HUES64 (cell line): ENCODE measurements around the gene ANKRD13D.

ENCODE experiments used
- H3K27ac ChIP-seq: 2 replicates; pipeline ENCODE4 v1.7.0; 2013; ENCODE audit warnings: low read depth, low read length, inconsistent platforms
- H3K27me3 ChIP-seq: 2 replicates; pipeline ENCODE4 v1.6.1; 2013; ENCODE audit warnings: mild to moderate bottlenecking, low read length; ENCODE audit not compliant: insufficient read depth
- H3K36me3 ChIP-seq: 2 replicates; pipeline ENCODE4 v1.6.1; 2013; ENCODE audit warnings: mild to moderate bottlenecking, low read length; ENCODE audit not compliant: insufficient read depth
- H3K4me1 ChIP-seq: 2 replicates; pipeline ENCODE4 v1.6.1; 2013; ENCODE audit warnings: mild to moderate bottlenecking, low read length, moderate library complexity; ENCODE audit not compliant: insufficient read depth
- H3K4me3 ChIP-seq: 2 replicates; pipeline ENCODE4 v1.5.1; 2013; ENCODE audit warnings: mild to moderate bottlenecking, low read length, moderate library complexity
- H3K9ac ChIP-seq: 2 replicates; pipeline ENCODE4 v1.6.1; 2013; ENCODE audit warnings: mild to moderate bottlenecking, low read depth, low read length
- H3K9me3 ChIP-seq: 2 replicates; pipeline ENCODE4 v1.6.1; 2013; ENCODE audit warnings: low read depth, low read length; ENCODE audit not compliant: insufficient read depth
- WGBS: fragments of 150-250, 120-280 bp; methylation state at CpG from one replicate; pipeline ENCODE4 v1.1.7; 2013; ENCODE audit warnings: missing lambda C conversion rate; 5-methylcytosine and 5-hydroxymethylcytosine counted together

ANKRD13D gene

GRCh38 chr11:67301951-67302516 is 12.9 kb downstream of the ANKRD13D start:
- Histone ChIP-seq H3K27ac (peak overlapping the region; percentile 86; the same call in 1 of the 2 replicates), H3K4me1 (peaks cover 16% of the 10 kb centered on the region), H3K27me3 (peaks cover 11% of the 10 kb centered on the region), H3K36me3 (peaks cover 26% of the 10 kb centered on the region), H3K9ac (peak overlapping the region; percentile 55), H3K9me3 (no peaks in the 10 kb centered on the region), H3K4me3 (peak overlapping the region; percentile 78)
- WGBS = 14% methylated on average over 15 of the region's 15 CpGs

- peaks cover 16% of the 10 kb centered on the region for H3K4me1 ChIP-seq
- H3K27me3 ChIP-seq = peaks cover 11% of the 10 kb centered on the region
- peak overlapping the region; percentile 86; the same call in 1 of the 2 replicates for H3K27ac ChIP-seq
- H3K36me3 ChIP-seq = peaks cover 26% of the 10 kb centered on the region
- peak overlapping the region; percentile 61 for H3K9ac ChIP-seq
- 3% methylated on average over 23 of the region's 23 CpGs for WGBS
- peak overlapping the region; percentile 78 for H3K4me3 ChIP-seq
- no peaks in the 10 kb centered on the region for H3K9me3 ChIP-seq
These were observed 13.5 kb downstream of the ANKRD13D start for GRCh38 chr11:67302571-67303131.

DNA sequence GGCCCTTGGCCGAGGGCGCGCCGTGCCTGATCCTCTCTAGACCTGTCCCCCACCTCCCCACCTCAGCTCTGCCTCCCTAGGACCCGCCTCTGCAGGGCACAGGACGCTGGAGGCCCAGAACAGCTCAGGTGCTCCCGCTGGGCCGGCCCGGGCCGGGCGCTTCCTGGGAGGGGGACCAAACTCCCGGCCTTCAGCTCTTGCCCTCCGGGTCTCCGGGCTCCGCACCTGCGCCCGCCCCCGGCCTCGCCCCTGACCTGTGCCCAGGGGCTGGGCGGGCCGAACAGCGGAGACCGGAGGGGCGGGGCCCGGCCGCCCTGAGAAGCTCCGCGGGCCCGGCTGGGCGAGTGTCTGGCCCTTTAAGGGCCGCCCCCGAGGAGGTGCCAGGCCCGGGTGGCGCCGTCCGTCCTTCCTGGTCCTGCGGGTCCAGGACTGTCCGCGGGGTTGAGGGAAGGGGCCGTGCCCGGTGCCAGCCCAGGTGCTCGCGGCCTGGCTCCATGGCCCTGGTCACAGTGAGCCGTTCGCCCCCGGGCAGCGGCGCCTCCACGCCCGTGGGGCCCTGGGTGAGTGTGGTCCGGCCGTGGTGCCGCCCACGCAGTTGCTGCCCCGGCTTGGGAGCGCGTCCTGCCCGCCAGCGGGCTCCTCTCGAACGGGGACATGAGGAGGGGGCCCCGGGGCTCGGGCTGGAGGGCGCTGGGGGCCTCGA is 14.2 kb downstream of the ANKRD13D start, which contains the start of gene SSH3:
Gene SSH3, plus strand, starts transcription at position 399 of the 703 bp plus-strand sequence. Its CDS starts 96 bp downstream, at position 495.
- H3K36me3 ChIP-seq = peaks cover 24% of the 10 kb centered on the region
- H3K4me1 ChIP-seq = peaks cover 16% of the 10 kb centered on the region
- WGBS = 1% methylated on average over 65 of the region's 65 CpGs
- peak within 1 kb of the TSS; percentile 78 for H3K4me3 ChIP-seq
- H3K27me3 ChIP-seq = peaks cover 11% of the 10 kb centered on the region
- peak within 1 kb of the TSS; percentile 86; the same call in 1 of the 2 replicates for H3K27ac ChIP-seq
- H3K9ac ChIP-seq = peak within 1 kb of the TSS; percentile 61
- no peaks in the 10 kb centered on the region for H3K9me3 ChIP-seq

DNA sequence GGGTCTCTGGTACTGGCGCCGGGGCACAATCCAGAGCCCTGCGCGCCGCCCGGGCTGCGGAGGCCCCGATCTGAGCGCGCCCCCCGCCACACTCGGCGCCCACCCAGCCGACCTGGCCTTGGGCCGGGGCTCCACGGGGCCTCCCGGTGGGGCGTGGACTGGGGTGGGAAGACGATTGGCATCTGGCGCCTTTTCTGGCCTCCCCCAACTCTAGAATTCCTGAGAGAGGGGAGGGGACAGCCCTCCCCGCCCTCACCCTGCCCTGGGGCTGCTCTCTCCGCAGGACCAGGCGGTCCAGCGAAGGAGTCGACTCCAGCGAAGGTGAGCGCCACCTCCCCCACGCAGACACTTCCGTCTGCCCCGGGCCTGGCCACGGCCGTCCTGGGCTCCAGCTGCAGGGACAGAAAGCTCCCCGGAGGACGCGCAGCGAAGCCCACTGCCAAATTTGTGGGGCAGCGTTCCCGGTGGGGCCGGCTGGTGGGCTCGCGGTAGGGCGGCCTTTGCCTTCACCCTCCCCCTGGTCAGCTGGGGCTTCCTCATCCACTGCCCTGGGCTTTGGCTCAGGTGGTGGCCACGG is 14.8 kb downstream of the ANKRD13D start:
- Histone ChIP-seq H3K9ac (peak overlapping the region; percentile 61), H3K27me3 (peaks cover 11% of the 10 kb centered on the region), H3K9me3 (no peaks in the 10 kb centered on the region), H3K36me3 (peaks cover 18% of the 10 kb centered on the region), H3K27ac (no peak overlapping the region; the same call in 1 of the 2 replicates), H3K4me1 (peaks cover 16% of the 10 kb centered on the region), H3K4me3 (peak overlapping the region; percentile 78)
- 2% methylated on average over 43 of the region's 43 CpGs for WGBS

- Histone ChIP-seq H3K4me3 (peak overlapping the region; percentile 78), H3K27me3 (peaks cover 11% of the 10 kb centered on the region), H3K27ac (no peak overlapping the region), H3K4me1 (peaks cover 16% of the 10 kb centered on the region), H3K9me3 (no peaks in the 10 kb centered on the region), H3K9ac (0 out of 2 replicates have a peak overlapping the region, but pooled peaks have one; percentile 61), H3K36me3 (peaks cover 15% of the 10 kb centered on the region)
- WGBS = 75% methylated on average over 14 of the region's 14 CpGs
These were observed 15.5 kb downstream of the ANKRD13D start for GRCh38 chr11:67304511-67305113.

GRCh38 chr11:67306769-67307544 is 17.9 kb downstream of the ANKRD13D start:
- Histone ChIP-seq H3K27ac (no peak overlapping the region), H3K9ac (no peak overlapping the region), H3K4me3 (no peak overlapping the region), H3K36me3 (0 out of 2 replicates have a peak, but pooled peaks cover 4% of the 10 kb centered on the region), H3K9me3 (no peaks in the 10 kb centered on the region), H3K27me3 (peaks cover 11% of the 10 kb centered on the region), H3K4me1 (peaks cover 10% of the 10 kb centered on the region)
- 94% methylated on average over 19 of the region's 19 CpGs for WGBS

DNA sequence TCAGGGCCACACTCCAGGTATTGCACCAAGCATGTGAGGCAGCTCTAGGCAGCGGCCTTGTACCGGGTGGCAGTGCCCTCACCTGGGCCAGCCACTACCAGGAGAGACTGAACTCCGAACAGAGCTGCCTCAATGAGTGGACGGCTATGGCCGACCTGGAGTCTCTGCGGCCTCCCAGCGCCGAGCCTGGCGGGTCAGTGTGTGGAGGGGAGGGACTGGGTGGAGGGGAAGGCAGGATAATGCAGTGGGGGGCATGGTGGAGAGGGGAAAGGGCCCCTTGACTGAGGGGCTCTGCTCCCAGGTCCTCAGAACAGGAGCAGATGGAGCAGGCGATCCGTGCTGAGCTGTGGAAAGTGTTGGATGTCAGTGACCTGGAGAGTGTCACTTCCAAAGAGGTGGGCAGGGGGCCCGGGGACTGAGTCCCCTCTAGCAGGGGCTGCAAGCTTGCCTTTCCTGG is 18.5 kb downstream of the ANKRD13D start:
- 0 out of 2 replicates have a peak, but pooled peaks cover 4% of the 10 kb centered on the region for H3K36me3 ChIP-seq
- peaks cover 11% of the 10 kb centered on the region for H3K27me3 ChIP-seq
- WGBS = 92% methylated on average over 12 of the region's 12 CpGs
- no peaks in the 10 kb centered on the region for H3K9me3 ChIP-seq
- H3K4me3 ChIP-seq = no peak overlapping the region
- no peak overlapping the region for H3K9ac ChIP-seq
- H3K27ac ChIP-seq = no peak overlapping the region
- peaks cover 6% of the 10 kb centered on the region for H3K4me1 ChIP-seq

- Histone ChIP-seq H3K9me3 (no peaks in the 10 kb centered on the region), H3K4me3 (no peak overlapping the region), H3K36me3 (0 out of 2 replicates have a peak, but pooled peaks cover 4% of the 10 kb centered on the region), H3K9ac (no peak overlapping the region), H3K27ac (no peak overlapping the region), H3K27me3 (peaks cover 11% of the 10 kb centered on the region), H3K4me1 (0 out of 2 replicates have a peak, but pooled peaks cover 3% of the 10 kb centered on the region)
- 95% methylated on average over 20 of the region's 20 CpGs for WGBS
These were observed 19.1 kb downstream of the ANKRD13D start for GRCh38 chr11:67308031-67308866.

GRCh38 chr11:67309166-67309565 is 20.1 kb downstream of the ANKRD13D start:
- Histone ChIP-seq H3K27me3 (peaks cover 6% of the 10 kb centered on the region), H3K9me3 (no peaks in the 10 kb centered on the region), H3K36me3 (0 out of 2 replicates have a peak, but pooled peaks cover 4% of the 10 kb centered on the region), H3K27ac (no peak overlapping the region), H3K9ac (no peak overlapping the region), H3K4me1 (0 out of 2 replicates have a peak, but pooled peaks cover 3% of the 10 kb centered on the region), H3K4me3 (no peak overlapping the region)
- 97% methylated on average over 11 of the region's 11 CpGs for WGBS
